GM19438 (cell line): ENCODE results near the gene MRGPRD.

Experiments
- ATAC-seq: cut with Tn5 transposase; IDR thresholded peaks from one replicate; pipeline ENCODE4 v1.9.1; 2021; ENCODE audit warnings: low read depth; ENCODE audit not compliant: unreplicated experiment

The MRGPRD gene

DNA sequence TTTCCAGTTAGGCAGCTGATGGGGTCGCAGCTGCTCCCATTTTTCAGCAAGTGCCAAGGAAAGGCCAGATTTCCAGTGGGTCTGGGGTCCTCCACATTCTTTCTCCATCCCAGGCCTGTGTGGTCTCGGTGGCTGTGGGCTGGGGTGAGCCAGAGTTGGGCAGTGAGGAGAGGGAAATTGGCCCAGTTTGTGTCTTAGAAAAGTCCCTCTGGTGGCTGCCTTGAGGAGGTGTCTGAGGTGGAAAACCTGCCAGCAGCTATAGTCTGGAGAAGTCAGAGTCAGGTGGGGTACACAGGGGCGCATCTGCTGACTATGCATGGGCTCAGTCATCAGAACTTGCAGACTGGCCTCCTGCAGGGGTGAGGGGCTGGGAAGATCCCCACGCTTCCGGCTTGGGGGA lies 30.5 kb downstream of the MRGPRD start:
- ATAC-seq = no peak

DNA sequence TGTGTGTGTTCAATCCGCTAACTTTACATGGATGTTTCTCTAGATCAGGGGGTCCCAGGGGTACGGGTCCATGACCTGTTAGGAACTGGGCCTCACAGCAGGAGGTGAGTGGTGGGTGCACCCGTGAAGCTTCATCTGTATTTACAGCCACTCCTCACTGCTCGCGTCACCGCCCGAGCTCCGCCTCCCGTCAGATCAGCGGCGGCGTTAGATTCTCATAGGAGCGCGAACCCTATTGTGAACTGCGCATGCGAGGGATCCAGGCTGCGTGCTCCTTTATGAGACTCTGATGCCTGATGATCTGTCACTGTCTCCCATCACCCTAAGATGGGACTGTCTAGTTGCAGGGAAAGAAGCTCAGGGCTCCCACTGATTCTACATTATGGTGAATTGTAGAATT lies 31.9 kb downstream of the MRGPRD start:
- no peak for ATAC-seq

- ATAC-seq = no peak
Observed at GRCh38 chr11:68948496-68948895, 32.3 kb downstream of the MRGPRD start.

GRCh38 chr11:68947151-68947550 lies 33.6 kb downstream of the MRGPRD start:
- ATAC-seq = no peak

DNA sequence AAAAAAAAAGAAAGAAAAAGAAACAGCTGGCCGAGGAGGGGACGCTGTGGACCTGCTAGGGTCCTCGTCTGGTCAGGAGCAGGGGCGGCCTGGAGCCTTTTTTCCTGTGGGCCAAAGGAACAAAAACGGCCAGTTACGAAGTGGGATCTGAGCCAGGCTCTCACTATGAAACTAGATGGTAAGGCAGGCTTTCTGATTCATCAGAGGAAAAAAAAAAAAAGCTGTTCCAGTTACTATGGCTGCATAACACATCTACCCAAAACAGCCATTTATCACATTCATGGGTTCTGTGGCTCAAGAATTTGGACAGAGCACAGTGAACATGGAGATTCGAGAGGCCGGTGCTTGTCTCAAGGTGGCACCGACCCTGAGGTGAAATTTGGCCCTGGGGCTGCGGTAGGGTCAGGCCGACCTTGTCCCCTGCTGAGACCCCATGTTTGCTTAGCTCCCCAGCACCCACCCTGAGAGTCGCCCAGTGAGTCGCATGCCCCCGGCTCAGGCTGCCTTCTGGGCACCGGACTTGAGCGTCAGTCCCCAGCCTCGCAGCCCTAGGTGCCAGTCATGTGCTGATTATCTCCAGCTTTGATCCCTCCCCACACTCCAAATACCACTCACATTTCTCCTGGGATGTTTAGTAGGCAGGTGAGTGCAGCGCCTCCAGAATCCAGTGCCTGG lies 34.2 kb downstream of the MRGPRD start:
- no peak for ATAC-seq

DNA sequence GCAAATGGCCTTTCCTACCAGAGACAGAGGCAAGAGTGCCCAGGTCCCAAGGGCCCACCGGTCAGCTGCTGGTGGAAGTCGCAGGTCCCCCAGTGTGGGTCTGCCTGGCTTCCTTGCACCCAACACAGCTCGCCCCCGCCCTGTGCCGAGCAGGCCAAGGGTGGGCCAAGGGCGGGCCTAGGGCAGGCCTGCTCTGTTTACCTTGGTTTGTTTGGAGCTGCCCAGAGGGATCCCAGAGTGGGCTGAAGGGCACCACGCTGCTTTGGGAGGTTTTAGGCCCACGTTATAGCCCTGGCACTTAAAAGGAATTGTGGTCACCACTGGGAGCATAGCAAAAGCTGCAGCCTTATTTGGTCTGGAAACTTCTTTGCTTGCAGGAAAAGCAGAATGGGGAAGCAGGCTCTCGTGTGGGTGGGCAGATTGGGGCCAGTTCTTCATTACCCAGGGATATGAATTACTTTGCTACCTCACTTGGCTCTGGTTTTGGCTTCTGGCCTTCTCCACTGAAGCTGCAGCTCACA lies 38.0 kb downstream of the MRGPRD start:
- no peak for ATAC-seq

GRCh38 chr11:68942095-68942620 lies 38.6 kb downstream of the MRGPRD start:
- no peak for ATAC-seq

DNA sequence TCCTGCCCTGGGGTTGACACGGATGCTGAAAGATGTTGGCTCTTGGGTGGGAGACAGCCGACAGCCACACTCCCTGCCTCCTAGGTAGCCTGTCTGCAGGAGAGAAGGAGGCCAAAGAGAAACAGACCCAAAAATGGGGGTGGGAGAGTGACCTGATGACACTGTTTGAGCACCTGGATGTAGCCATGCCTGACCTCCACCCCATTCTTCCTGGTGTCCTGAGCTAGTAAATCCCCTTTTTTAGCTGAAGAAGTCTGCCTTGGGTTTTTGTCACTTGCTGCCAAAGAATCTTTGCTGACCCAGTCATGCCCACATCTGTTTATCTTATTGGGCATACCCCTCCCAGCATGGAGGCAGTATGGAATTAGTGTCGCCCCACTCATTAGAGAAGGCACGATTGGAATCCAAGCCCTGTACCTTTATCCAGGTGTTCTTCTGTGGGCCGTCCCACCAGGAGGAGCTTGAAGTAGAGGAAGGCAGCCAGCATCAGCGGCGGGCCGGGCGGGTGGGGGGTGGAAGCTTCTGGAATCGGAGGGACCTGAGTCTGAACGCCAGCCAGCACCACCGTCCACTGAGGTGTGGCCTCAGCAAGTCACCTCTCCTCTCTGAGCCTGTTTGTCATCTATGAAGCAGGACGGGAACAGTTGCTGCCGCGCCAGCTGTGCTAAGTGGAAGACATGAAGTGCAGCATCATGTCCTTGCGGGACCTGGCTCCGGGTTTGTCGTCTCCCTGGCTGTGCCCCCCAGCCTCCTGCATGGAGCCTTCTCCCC lies 39.3 kb downstream of the MRGPRD start:
- no peak for ATAC-seq

GRCh38 chr11:68940651-68941323 lies 40.0 kb downstream of the MRGPRD start:
- no peak for ATAC-seq

DNA sequence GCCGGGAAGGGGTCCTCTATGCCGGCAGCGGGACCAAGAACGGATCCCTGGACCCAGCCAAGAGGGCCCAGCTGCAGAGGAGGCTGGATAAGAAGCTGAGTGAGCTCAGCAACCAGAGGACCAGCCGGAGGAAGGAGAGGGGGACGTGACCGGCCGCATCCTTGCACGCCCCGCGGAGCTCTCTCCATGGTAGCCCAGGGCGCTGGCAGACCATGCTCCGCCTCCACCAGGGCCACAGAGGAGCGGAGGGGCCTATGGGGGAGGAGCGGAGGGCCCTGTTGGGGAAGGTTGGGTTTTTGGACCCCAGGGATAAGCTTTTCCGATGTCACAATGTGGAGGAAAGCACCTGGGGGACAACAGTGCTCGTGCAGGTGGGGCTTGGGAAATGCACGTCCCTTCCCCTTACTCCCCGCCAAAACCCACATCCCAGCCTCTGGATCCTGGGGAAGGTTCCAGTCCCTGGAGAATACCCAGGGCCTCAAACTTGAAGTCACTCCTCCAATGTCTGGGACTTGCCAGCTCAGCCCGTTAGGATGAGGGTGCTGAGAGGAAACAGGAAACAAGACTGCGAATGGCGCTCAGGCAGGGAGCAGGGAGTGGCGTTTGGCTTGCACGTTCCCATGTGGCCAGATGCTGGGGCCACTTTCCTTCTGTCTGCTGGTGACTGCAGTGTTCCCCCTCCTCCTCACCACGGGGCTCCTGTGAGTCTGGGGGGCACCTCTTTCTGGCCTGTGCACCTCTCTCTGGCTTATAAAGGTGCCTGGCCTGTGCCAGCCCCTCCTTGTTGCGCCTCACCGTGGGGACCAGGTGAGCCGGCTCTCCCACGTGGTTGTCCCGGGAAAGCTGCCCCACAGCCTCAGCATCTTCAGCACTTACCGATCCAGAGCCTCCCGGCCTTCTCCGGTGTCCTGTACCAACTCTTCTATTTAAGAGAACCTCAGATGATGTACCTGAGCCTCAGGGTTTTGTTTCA lies 40.9 kb downstream of the MRGPRD start:
- ATAC-seq = no peak

- ATAC-seq = no peak
Observed at GRCh38 chr11:68938816-68939582, 41.8 kb downstream of the MRGPRD start.

DNA sequence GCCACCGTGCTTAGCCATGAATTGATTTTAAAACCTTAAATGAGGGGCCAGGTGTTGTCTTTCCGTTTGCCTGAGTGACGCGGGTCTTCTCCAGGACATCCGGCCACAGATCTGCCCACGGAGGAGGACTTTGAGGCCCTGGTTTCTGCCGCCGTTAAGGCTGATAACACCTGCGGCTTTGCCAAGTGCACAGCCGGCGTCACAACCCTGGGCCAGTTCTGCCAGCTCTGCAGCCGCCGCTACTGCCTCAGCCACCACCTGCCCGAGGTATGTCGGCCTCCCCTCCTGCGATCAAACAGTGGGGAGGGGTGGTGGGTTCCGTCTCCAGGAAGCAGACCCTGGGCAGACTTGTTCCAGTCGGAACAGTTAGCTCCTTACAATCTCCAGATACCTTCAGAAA lies 42.7 kb downstream of the MRGPRD start:
- no peak for ATAC-seq

- no peak for ATAC-seq
Observed at GRCh38 chr11:68936676-68937620, 43.8 kb downstream of the MRGPRD start.

DNA sequence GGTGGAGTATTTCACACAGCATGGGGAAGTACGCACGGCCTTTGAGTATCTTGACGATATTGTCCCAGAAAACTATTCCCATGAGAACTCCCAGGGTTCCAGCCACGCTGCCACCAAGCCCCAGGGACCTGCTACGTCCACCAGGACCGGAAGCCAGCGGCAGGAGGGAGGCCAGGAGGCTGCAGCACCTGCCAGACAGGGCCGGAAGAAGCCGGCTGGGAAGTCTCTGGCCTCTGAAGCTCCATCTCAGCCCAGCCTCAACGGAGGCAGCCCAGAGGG lies 44.5 kb downstream of the MRGPRD start:
- no peak for ATAC-seq

GRCh38 chr11:68935516-68936357 lies 45.0 kb downstream of the MRGPRD start:
- ATAC-seq = no peak

GRCh38 chr11:68935066-68935465 lies 45.7 kb downstream of the MRGPRD start:
- no peak for ATAC-seq

DNA sequence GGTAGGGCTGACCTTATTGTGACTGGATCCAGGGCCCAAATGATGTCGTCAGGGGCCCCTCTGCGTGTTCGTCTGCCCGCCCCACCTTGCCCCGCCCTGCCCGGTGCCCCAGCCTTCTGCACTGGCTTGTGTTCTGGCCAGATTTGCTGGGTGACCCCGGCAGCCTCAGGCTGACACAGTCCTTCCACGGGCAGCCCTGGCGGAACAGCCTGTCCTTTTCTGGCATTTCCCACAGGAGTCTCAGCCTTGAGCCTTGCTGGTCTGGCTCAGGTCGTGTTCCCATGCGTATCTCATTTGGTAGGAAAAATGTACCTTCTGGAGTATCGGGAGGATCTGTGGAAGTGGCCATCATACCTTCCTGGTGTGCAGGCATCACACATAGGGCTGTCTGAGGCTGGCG lies 46.1 kb downstream of the MRGPRD start:
- no peak for ATAC-seq

DNA sequence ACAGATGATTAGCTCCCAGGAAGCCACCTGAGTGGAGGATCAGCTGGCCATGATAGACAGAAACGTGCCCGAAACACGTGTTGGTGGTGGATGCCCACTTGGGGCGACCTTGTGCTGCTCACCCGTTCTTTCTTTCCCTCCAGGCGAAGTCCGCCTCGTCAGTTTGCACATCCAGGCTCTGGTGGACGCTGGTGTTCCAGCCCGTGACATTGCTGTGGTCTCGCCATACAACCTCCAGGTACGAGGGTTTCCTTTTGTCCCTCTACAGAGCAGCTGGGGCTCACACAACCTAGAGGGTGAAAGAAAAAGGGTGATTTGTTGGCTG lies 46.5 kb downstream of the MRGPRD start:
- ATAC-seq = no peak
